Activated CD8-positive, alpha-beta T cell treated with anti-CD3 and anti-CD28 coated beads for 36 hours (primary cell): Measurements from ENCODE around the gene ULK3. TPM values are rescaled to one million over a fixed set of nuclear protein-coding genes. Genes with fewer than 3 reads are reported as not detected.
A peak's percentile ranks its signal among the peaks of the same experiment; 100 is the strongest.

ENCODE experiments used
- ATAC-seq: fragments of 200-7000 bp; cut with Tn5 transposase; one replicate; pipeline ENCODE4 v1.10.0; 2021; ENCODE audit warnings: mild to moderate bottlenecking, moderate library complexity
- CTCF ChIA-PET: fragments of 350-600 bp; sonication (Branson Sonifier 250); formaldehyde crosslinking; loops from one replicate; lab custom pipeline; 2021; ENCODE audit warnings: antibody characterized with exemption; lab: Charles Lee
- POLR2A ChIA-PET: fragments of 350-600 bp; sonication (Branson Sonifier 250); formaldehyde crosslinking; loops from one replicate; lab custom pipeline; 2021; ENCODE audit warnings: antibody characterized with exemption; lab: Charles Lee
- DNase-seq: peaks from one replicate; pipeline ENCODE4 v3.0.0-alpha.2; 2020
- H3K27ac Mint-ChIP-seq: one replicate; pipeline ENCODE4 v1.8.0; 2021; ENCODE audit warnings: mild to moderate bottlenecking, mixed read lengths
- H3K27me3 Mint-ChIP-seq: one replicate; pipeline ENCODE4 v1.8.0; 2021; ENCODE audit warnings: mixed read lengths
- H3K36me3 Mint-ChIP-seq: one replicate; pipeline ENCODE4 v1.8.0; 2021; ENCODE audit warnings: low read depth, mixed read lengths
- H3K4me1 Mint-ChIP-seq: one replicate; pipeline ENCODE4 v1.8.0; 2021; ENCODE audit warnings: low read depth, mixed read lengths
- H3K4me3 Mint-ChIP-seq: one replicate; pipeline ENCODE4 v1.8.0; 2021; ENCODE audit warnings: mild to moderate bottlenecking, moderate library complexity, mixed read lengths
- H3K9me3 Mint-ChIP-seq: one replicate; pipeline ENCODE4 v1.8.0; 2021; ENCODE audit warnings: mixed read lengths
- CTCF ChIP-seq: fragments of 200-600 bp; IDR thresholded peaks from one replicate; pipeline ENCODE4 v1.8.0; 2022; ENCODE audit warnings: antibody characterized with exemption, mild to moderate bottlenecking
- intact Hi-C: fragments of 100-400 bp; cut with micrococcal nuclease; formaldehyde crosslinking; loops from one replicate; pipeline ENCODE4 v1.10.0; 2022
- total RNA-seq, 2 experiments: library from RNA; stranded (reverse); gene quantifications; one replicate each; pipeline ENCODE4 v1.2.3, GENCODE V29; 2021

ULK3 gene
- total RNA-seq, 2 experiments from 2014 or later: 45.9 to 49.3 TPM

- DNase-seq (peak; percentile 26), ATAC-seq (peak; percentile 25)
- Mint-ChIP-seq H3K36me3 (peaks cover 11% of the 10 kb centered on the region), H3K9me3 (no peaks in the 10 kb centered on the region), H3K4me1 (peaks cover 19% of the 10 kb centered on the region), H3K27ac (no peak overlapping the region), H3K27me3 (no peaks in the 10 kb centered on the region), H3K4me3 (no peak overlapping the region)
- ChIA-PET POLR2A (interaction anchor here (1.6 kb wide), 1 partner anchor 17 kb away, joined by 6 read pairs; no protein-coding TSS in a partner anchor), CTCF (interaction anchor here (0.7 to 3.1 kb wide), 6 partner anchors 9 to 203 kb away, joined by 3 to 15 read pairs (median 9); partner anchors contain the start of gene CPLX3)
- no peak for TF ChIP-seq CTCF
- intact Hi-C loops: no loop called here
These were observed 5.3 kb downstream of the ULK3 start for GRCh38 chr15:74837482-74838136.

GRCh38 chr15:74836846-74837245 lies 6.1 kb downstream of the ULK3 start:
- DNase-seq (no peak), ATAC-seq (no peak)
- H3K4me1 Mint-ChIP-seq: peaks cover 12% of the 10 kb centered on the region
- no peaks in the 10 kb centered on the region for H3K27me3 Mint-ChIP-seq
- CTCF ChIA-PET: interaction anchor here (1.1 to 3.1 kb wide), 9 partner anchors 11 to 68 kb away, joined by 3 to 15 read pairs (median 6); partner anchors contain the start of genes CPLX3 and SCAMP2
- peaks cover 11% of the 10 kb centered on the region for H3K36me3 Mint-ChIP-seq
- no peak for TF ChIP-seq CTCF
- POLR2A ChIA-PET: interaction anchor here (0.7 to 1.6 kb wide), 3 partner anchors 11 to 26 kb away, joined by 3 to 6 read pairs (median 4); no protein-coding TSS in a partner anchor
- no peaks in the 10 kb centered on the region for H3K9me3 Mint-ChIP-seq
- no peak overlapping the region for H3K4me3 Mint-ChIP-seq
- H3K27ac Mint-ChIP-seq: no peak overlapping the region
- intact Hi-C loops: no loop called here

- POLR2A ChIA-PET: interaction anchor here (1.2 kb wide), 1 partner anchor 25 kb away, joined by 4 read pairs; no protein-coding TSS in a partner anchor
- Mint-ChIP-seq H3K36me3 (peaks cover 2% of the 10 kb centered on the region), H3K27me3 (no peaks in the 10 kb centered on the region), H3K27ac (no peak overlapping the region), H3K4me3 (no peak overlapping the region), H3K4me1 (no peaks in the 10 kb centered on the region), H3K9me3 (no peaks in the 10 kb centered on the region)
- peak; percentile 59 for DNase-seq
- CTCF ChIA-PET: interaction anchor here (0.6 to 2.7 kb wide), 11 partner anchors 8 to 190 kb away, joined by 3 to 12 read pairs (median 4); partner anchors contain the start of gene CPLX3
- intact Hi-C loops: no loop called here
- peak; percentile 63 for ATAC-seq
- TF ChIP-seq CTCF: peak; percentile 86
These were observed 7.6 kb downstream of the ULK3 start for GRCh38 chr15:74835312-74835823.

GRCh38 chr15:74833376-74834107 lies 9.4 kb downstream of the ULK3 start:
- ChIA-PET CTCF (interaction anchor here (1.1 to 1.7 kb wide), 2 partner anchors 62 to 68 kb away, joined by 3 to 9 read pairs; no protein-coding TSS in a partner anchor), POLR2A (no interaction called here)
- intact Hi-C loops: no loop called here
- TF ChIP-seq CTCF: no peak
- ATAC-seq (no peak), DNase-seq (no peak)
- Mint-ChIP-seq H3K4me1 (peaks cover 4% of the 10 kb centered on the region), H3K36me3 (no peaks in the 10 kb centered on the region), H3K27ac (no peak overlapping the region), H3K27me3 (no peaks in the 10 kb centered on the region), H3K4me3 (no peak overlapping the region), H3K9me3 (no peaks in the 10 kb centered on the region)
